MM.1S (cell line): Measurements from ENCODE around the gene SEPTIN10.

Experiments
- DNase-seq: peaks from one replicate; pipeline ENCODE4 v3.0.0-alpha.2; 2015
- H2AFZ ChIP-seq: fragments of 300-600 bp; sonication (generic); 2 replicates; pipeline ENCODE4 v1.6.0; 2016; ENCODE audit warnings: antibody characterized with exemption, low read length
- H3F3A ChIP-seq: fragments of 300-600 bp; sonication (generic); 2 replicates; pipeline ENCODE4 v1.6.1; 2016; ENCODE audit warnings: mild to moderate bottlenecking, antibody characterized with exemption, low read length, moderate library complexity, mixed read lengths; ENCODE audit not compliant: insufficient read depth
- H3K27ac ChIP-seq: fragments of 300-600 bp; sonication (generic); 2 replicates; pipeline ENCODE4 v1.5.1; 2016; ENCODE audit warnings: mild to moderate bottlenecking, low read length
- H3K27me3 ChIP-seq: fragments of 300-600 bp; sonication (generic); replicated peaks from 2 replicates; pipeline ENCODE4 v1.6.0; 2016; ENCODE audit warnings: low read length; ENCODE audit not compliant: insufficient read depth
- H3K36me3 ChIP-seq: fragments of 300-600 bp; sonication (generic); replicated peaks from 2 replicates; pipeline ENCODE4 v1.6.1; 2016; ENCODE audit warnings: mild to moderate bottlenecking, low read length, mixed read lengths; ENCODE audit not compliant: insufficient read depth
- H3K4me1 ChIP-seq: fragments of 300-600 bp; sonication (generic); 2 replicates; pipeline ENCODE4 v1.6.1; 2016; ENCODE audit warnings: low read length, mixed read lengths
- H3K4me2 ChIP-seq: fragments of 300-600 bp; sonication (generic); 2 replicates; pipeline ENCODE4 v1.6.0; 2016; ENCODE audit warnings: low read depth, low read length
- H3K4me3 ChIP-seq: fragments of 300-600 bp; sonication (generic); 2 replicates; pipeline ENCODE4 v1.5.1; 2016; ENCODE audit warnings: low read length, mixed read lengths
- H3K79me2 ChIP-seq: fragments of 300-600 bp; sonication (generic); 2 replicates; pipeline ENCODE4 v1.6.1; 2016; ENCODE audit warnings: mixed run types, low read length, mixed read lengths
- H3K9ac ChIP-seq: fragments of 300-600 bp; sonication (generic); 2 replicates; pipeline ENCODE4 v1.6.1; 2016; ENCODE audit warnings: low read length, mixed read lengths
- H3K9me2 ChIP-seq: fragments of 300-600 bp; sonication (generic); replicated peaks from 2 replicates; pipeline ENCODE4 v1.6.1; 2016; ENCODE audit warnings: mild to moderate bottlenecking, low read length, mixed read lengths; ENCODE audit not compliant: insufficient read depth
- H3K9me3 ChIP-seq: fragments of 300-600 bp; sonication (generic); replicated peaks from 2 replicates; pipeline ENCODE4 v1.6.1; 2016; ENCODE audit warnings: mild to moderate bottlenecking, low read length, mixed read lengths; ENCODE audit not compliant: insufficient read depth
- H4K20me1 ChIP-seq: fragments of 300-600 bp; sonication (generic); 2 replicates; pipeline ENCODE4 v1.6.1; 2016; ENCODE audit warnings: mild to moderate bottlenecking, low read length, moderate library complexity, mixed read lengths; ENCODE audit not compliant: insufficient read depth
- CTCF ChIP-seq: fragments of 300-600 bp; sonication (generic); IDR thresholded peaks from 2 replicates; pipeline ENCODE4 v1.5.1; 2016; ENCODE audit warnings: antibody characterized with exemption, low read length, mixed read lengths
- EZH2 ChIP-seq: fragments of 300-600 bp; sonication (generic); optimal IDR thresholded peaks from 2 replicates; pipeline ENCODE3; 2017; ENCODE audit warnings: low read depth, mild to moderate bottlenecking, antibody characterized with exemption, low read length, mixed read lengths
- EZH2phosphoT487 ChIP-seq: fragments of 300-600 bp; sonication (generic); IDR thresholded peaks from 2 replicates; pipeline ENCODE4 v1.6.1; 2018; ENCODE audit warnings: antibody characterized with exemption, low read length

The SEPTIN10 gene

DNA sequence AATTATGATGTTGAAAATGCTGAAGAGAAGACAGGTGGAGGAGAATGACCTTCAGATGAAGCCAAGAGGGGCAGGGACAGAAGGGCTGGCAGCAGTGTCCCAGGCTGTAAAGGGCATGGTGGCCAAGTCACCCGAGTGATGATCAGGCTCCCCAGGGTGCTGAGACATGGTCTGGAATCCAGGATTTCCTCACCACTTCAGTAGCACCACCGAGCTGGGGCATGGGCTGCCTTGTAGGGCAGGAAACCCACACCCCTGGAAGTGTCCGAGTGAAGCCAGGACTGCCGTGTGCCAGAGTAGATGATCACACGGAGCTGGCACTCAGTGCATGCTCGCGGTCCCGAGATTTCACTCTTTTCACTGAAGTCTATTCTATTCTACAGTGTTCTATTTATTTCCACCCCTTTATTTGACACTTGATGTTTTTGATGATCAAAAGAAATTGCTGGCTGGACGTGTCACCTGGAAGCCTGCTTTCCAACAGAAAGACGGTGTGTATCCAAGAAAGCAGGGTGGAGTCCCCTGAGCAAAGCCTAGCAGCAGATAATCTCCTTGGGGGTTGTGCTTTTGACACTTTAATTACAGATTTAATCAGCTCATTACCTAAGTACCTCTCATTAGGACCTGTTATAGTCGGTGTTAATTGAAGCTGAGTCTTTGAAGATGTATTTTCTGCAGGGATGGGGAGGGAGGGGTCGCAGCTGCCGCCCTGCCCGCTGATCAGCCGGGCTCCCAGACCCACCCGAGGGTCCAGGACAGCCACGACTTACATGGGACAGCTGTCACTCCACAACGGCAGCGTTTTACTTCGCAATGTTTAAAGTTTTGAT is 92.3 kb downstream of the SEPTIN10 start:
- Histone ChIP-seq H2AFZ (no peak overlapping the region), H3K9me2 (no peaks in the 10 kb centered on the region), H4K20me1 (no peaks in the 10 kb centered on the region), H3F3A (no peaks in the 10 kb centered on the region), H3K36me3 (no peaks in the 10 kb centered on the region), H3K4me2 (no peak overlapping the region), H3K9me3 (no peaks in the 10 kb centered on the region), H3K27me3 (no peaks in the 10 kb centered on the region), H3K4me1 (peaks cover 3% of the 10 kb centered on the region; the same call in 1 of the 2 replicates), H3K4me3 (no peak overlapping the region), H3K79me2 (no peaks in the 10 kb centered on the region), H3K27ac (no peak overlapping the region), H3K9ac (no peak overlapping the region)
- no peak for DNase-seq
- TF ChIP-seq EZH2: no peak
- TF ChIP-seq EZH2phosphoT487: no peak
- TF ChIP-seq CTCF: no peak

- Histone ChIP-seq H4K20me1 (no peaks in the 10 kb centered on the region), H3K36me3 (no peaks in the 10 kb centered on the region), H2AFZ (no peak overlapping the region), H3K9ac (no peak overlapping the region), H3F3A (no peaks in the 10 kb centered on the region), H3K27ac (no peak overlapping the region), H3K4me2 (no peak overlapping the region), H3K4me3 (no peak overlapping the region), H3K9me2 (no peaks in the 10 kb centered on the region), H3K9me3 (no peaks in the 10 kb centered on the region), H3K4me1 (peaks cover 3% of the 10 kb centered on the region; the same call in 1 of the 2 replicates), H3K27me3 (no peaks in the 10 kb centered on the region), H3K79me2 (no peaks in the 10 kb centered on the region)
- TF ChIP-seq CTCF (no peak), EZH2 (no peak), EZH2phosphoT487 (no peak)
- DNase-seq: no peak
Observed at GRCh38 chr2:109519513-109519912, 94.3 kb downstream of the SEPTIN10 start.

GRCh38 chr2:109517118-109517889 is 96.5 kb downstream of the SEPTIN10 start:
- Histone ChIP-seq H3K4me1 (peaks cover 3% of the 10 kb centered on the region; the same call in 1 of the 2 replicates), H3K27ac (no peak overlapping the region), H3K79me2 (no peaks in the 10 kb centered on the region), H2AFZ (no peak overlapping the region), H3K36me3 (no peaks in the 10 kb centered on the region), H3K4me3 (no peak overlapping the region), H3K9ac (no peak overlapping the region), H3K27me3 (no peaks in the 10 kb centered on the region), H3K9me2 (no peaks in the 10 kb centered on the region), H3K9me3 (no peaks in the 10 kb centered on the region), H3K4me2 (no peak overlapping the region), H3F3A (no peaks in the 10 kb centered on the region), H4K20me1 (no peaks in the 10 kb centered on the region)
- no peak for TF ChIP-seq EZH2phosphoT487
- no peak for DNase-seq
